HG03280 (cell line): ENCODE results near the gene RHOA.
"Not testable (repeated sequence)": the region's sequence is repeated elsewhere in the genome, so short reads cannot be mapped to it uniquely, and the experiment has no call there.

Experiments
- ATAC-seq: cut with Tn5 transposase; IDR thresholded peaks from one replicate; pipeline ENCODE4 v1.9.1; 2021; ENCODE audit warnings: mild to moderate bottlenecking, moderate library complexity; ENCODE audit not compliant: unreplicated experiment

The RHOA gene

DNA sequence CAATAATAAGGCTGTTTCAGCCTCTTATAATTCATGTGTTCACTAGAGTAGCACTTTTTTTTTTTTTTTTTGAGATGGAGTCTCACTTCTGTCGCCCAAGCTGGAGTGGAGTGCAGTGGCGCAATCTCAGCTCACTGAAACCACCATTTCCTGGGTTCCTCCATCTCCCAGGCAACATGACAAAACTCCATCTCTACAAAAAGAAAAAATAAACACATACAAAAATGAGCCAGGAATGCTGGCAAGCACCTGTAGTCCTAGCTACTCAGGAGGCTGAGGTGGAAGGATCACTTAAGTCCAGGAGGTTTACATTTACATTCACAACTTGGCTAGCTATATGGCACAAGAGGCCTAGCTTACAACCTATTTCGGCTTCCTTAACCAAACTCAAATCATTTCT, 78.7 kb downstream of the RHOA start:
- ATAC-seq: no peak

DNA sequence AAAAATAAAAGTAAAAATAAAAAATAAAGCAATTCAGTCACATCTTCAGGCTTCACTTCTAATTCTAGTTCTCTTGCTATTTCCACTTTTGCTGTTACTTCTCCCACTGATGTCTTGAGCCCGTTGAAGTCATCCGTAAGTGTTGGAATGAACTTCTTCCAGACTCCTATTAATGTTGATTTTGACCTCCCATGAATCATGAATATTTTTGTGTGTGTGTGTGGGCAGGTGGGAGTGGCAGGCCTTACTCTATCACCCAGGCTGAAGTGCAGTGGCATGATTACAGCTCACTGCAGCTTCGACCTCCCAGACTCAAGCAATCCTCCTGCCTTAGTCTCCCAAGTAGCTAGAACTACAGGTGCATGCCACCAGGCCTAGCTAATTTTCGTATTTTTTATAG, 82.6 kb downstream of the RHOA start:
- ATAC-seq: no peak

- not testable (repeated sequence) for ATAC-seq
Measured at GRCh38 chr3:49328350-49328749, 83.4 kb downstream of the RHOA start.

DNA sequence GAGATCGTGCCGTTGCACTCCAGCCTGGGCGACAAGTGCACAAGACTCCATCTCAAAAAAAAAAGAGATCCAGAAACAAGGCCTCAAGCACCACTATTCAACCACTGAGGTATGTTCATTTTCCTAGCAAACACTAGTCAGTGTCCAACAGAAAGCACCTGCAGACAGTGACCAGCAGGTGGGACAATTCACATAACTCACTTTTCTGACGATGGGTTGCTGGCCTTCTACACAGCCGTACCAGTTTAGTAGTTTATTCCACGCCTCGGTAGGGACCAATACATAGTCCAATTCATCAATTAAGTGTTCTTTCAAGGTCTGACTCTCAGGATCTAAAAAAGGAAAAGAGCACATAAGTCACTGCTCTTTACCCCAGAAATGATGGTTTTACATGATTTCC, 84.3 kb downstream of the RHOA start:
- no peak for ATAC-seq

DNA sequence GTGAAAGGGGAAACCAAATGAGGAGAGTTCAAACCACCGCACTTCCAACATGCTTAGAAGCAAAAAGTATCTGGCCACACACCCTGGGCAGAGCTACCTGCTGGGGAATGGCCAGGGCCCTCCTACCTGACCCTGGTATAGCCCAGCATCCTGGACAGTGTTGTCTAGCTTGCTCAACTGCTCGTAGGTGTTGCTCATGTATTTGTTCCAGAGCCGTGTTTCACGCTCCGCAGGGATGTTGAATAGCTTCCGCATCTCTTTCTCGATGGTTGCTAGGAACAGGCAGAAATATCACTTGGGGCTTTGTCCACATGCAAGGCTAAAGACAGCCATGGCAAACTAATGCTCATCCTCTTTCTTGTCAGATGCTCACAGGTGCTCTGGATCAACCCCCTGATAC, 87.0 kb downstream of the RHOA start:
- ATAC-seq: no peak

DNA sequence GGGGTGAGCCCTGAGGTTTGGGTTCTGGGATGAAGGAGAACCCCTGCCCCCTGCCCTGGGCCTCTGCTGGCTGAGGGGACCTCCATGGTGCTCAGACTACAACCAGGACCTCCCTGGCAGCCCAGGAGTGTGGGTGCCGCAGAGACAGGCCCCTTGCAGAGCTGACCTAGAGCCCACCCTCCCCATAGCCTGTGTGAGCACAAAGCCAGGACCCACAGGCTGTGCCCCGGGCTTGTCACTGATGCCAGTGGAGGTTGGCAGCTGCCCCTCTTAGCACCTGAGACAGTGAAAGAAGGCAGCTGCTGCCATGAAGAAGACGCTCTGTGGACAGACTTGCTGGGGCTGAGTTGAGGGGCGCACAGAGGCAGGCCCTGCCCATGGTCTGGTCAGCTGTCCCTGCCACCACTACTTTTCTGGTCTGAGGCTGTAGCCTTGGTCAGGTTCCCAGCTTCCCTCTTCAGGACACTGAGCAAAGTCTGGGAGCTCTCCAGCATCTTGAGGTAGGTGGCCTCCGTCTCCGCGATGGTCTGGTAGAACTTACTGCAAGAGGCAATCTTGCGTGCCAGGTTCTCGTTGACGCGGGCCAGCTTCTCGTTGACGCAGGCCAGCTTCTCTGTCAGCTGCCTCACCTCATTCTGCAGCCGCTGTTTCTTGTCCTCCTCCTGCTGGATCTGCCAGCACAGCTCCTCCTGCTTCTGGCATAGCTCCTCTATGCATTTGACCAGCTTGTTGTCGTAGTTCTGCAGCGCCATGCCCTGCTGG, 94.9 kb downstream of the RHOA start:
- ATAC-seq: no peak

DNA sequence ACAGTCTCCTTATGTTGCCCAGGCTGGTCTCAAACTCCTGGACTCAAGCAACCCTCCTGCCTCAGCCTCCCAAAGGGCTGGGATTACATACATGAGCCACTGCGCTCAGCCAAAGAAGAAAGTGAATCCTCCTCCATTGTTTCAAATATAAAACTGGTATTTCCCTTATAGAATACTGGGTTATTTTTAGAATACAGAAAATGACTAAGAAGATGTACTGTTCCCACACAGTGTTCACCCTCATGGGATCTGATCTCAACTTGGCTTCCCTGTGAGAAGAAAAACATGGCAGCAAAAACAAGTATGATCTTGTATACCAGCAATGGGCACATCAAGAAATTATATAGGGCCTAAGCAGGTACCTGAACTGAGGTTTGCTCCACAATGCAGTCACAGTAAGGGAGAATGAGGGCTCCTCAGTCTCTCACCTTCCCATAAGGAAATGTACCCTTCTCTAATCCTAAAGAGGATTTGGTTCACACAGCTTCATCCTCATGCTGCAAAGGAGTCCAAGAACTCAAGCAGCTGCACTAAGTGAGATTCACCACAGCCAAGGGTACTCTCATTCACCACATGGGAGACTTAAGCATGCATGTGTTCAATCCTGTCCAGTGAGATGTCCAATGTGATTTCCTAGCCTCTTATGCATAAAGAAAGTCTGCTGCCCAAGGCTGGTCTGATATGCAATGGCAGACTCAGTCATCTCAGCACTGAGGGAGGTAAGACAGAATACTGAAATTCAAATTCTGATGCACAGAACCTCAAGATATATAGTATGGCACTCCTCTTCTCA, 97.7 kb downstream of the RHOA start:
- ATAC-seq: no peak

DNA sequence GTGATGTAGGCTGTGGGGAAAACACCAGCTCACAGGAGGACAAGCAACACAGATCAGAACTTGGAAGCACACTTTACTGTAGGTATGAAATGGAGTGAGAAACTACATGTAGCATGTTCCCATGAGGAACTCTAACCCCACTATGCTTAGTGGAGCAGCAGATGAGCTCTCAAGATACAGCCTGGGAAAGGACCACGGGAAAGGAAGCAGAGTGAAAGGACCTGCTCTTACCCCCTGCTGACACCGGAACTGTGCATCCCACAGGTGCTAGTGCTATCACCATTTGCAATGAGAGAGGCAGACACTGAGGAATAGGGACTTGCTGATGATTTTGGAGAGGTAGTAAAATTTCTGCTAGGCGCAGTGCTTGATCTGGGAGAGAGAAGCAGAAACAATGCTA, 100.5 kb downstream of the RHOA start:
- no peak for ATAC-seq

DNA sequence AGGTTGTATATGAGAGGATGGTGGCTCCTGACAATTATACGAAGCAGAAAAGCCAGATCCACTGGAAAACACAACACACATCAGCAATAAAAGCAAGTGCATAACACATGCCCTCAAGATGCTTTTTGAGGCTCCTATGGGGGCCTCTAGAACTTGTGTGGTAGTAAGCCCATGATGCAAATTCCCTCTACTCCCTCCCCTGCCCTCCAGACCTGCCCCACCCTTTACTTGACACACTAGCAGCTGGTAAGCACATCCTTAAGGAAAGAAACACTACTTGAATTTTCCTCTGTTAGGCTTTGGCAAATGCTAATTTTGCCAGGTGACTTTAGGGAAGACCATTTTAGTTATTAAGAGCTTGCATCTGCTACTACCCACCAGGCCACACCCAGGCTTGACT, 101.1 kb downstream of the RHOA start:
- no peak for ATAC-seq
